Measurements from ENCODE around the gene ACP4. TPM values are rescaled to one million over a fixed set of nuclear protein-coding genes. Genes with fewer than 3 reads are reported as not detected.

ACP4 gene
- total and polyA plus RNA-seq, 2 of the 13 experiments (the other 11 are each of a cell fraction or from before 2014, with no cell fraction given) = 0.08 TPM; not detected in 1

- FAIRE-seq (no peak), DNase-seq (ENCODE audit: low spot score) (no peak), ATAC-seq (peak; percentile 13)
- peaks cover 20 to 27% of the 10 kb centered on the region in 2 experiments; a peak in 4 of 5 replicates for H3K36me3 ChIP-seq (replicated peaks in 1 of 2; ENCODE audit: control insufficient read depth in 1 of 2, insufficient read depth in 2 of 2, low read length in 2 of 2)
- H2AFZ ChIP-seq (ENCODE audit: low read length) = no peak overlapping the region
- H3K4me3 ChIP-seq (replicated peaks in 1 of 3; ENCODE audit: insufficient read depth in 1 of 3, low read depth in 2 of 3, low read length in 3 of 3) = no peak overlapping the region
- no peak overlapping the region for H3K9ac ChIP-seq (ENCODE audit: insufficient read depth, low read depth, low read length)
- peaks cover 29% of the 10 kb centered on the region for H4K20me1 ChIP-seq (ENCODE audit: insufficient read depth, low read length)
- no peak overlapping the region for H3K27ac ChIP-seq (ENCODE audit: extremely low read length, insufficient read depth, low read length)
- peaks cover 2% of the 10 kb centered on the region for H3K79me2 ChIP-seq (ENCODE audit: insufficient read depth, low read length)
- TSS peak; percentile 6 for BruUV-seq (replicated peaks)
- no peaks in the 10 kb centered on the region; a peak in 1 of 5 replicates for H3K27me3 ChIP-seq (ENCODE audit: control insufficient read depth in 1 of 2, insufficient read depth in 2 of 2, low read length in 2 of 2)
- ChIA-PET CTCF (ENCODE audit: low intra/inter-chr PET ratio, low total read pairs) (no interaction called here), POLR2A (interaction anchor here (2.6 kb wide), 1 partner anchor 9 kb away, joined by 27 read pairs; no protein-coding TSS in a partner anchor)
- peaks cover 24% of the 10 kb centered on the region for H3K4me1 ChIP-seq (ENCODE audit: insufficient read depth, low read length)
- intact Hi-C loops (cut with micrococcal nuclease; ENCODE audit: unreplicated experiment) (no loop called here), in situ Hi-C loops (cut with HindIII; ENCODE audit: extremely low pct_ligation_motif_present, low pct_unique_long_range_greater_than_20kb) (loop anchor here (25.0 kb wide), 1 partner anchor 433 kb away; the partner anchor contains the start of gene NAPSA)
- H3K9me3 ChIP-seq (ENCODE audit: low read length) = no peaks in the 10 kb centered on the region
- H3K4me2 ChIP-seq (ENCODE audit: low read depth, low read length) = no peak overlapping the region
- WGBS (ENCODE audit: low lambda C conversion rate) = 80% methylated on average over 8 of the region's 18 CpGs
- TF ChIP-seq ATF5 (CRISPR knock-in tag; IDR thresholded peaks at IDR 0.05; ENCODE audit: low read depth) (0 out of 2 replicates have a peak, but pooled peaks have one; percentile 16), ZFP62 (CRISPR knock-in tag; IDR thresholded peaks at IDR 0.05) (no peak), RBM39 (IDR thresholded peaks at IDR 0.05; ENCODE audit: low read depth, low read length, poor library complexity, severe bottlenecking) (peak; percentile 54), POLR2G (IDR thresholded peaks at IDR 0.05; ENCODE audit: low read depth, low read length) (peak; percentile 85), ZBTB34 (CRISPR knock-in tag; IDR thresholded peaks at IDR 0.05) (peak; percentile 44; the same call in 1 of the 2 replicates), NRL (CRISPR knock-in tag; IDR thresholded peaks at IDR 0.05; ENCODE audit: borderline replicate concordance) (peak; percentile 69; the same call in 1 of the 2 replicates), ZNF761 (CRISPR knock-in tag; conservative IDR thresholded peaks at IDR 0.05) (peak; percentile 17; the same call in 1 of the 2 replicates), ZNF768 (CRISPR knock-in tag; IDR thresholded peaks at IDR 0.05) (peak; percentile 62; the same call in 1 of the 2 replicates), AGO2 (optimal IDR thresholded peaks at IDR 0.05; ENCODE audit: low read depth, low read length) (peak; percentile 100), ZBTB2 (CRISPR knock-in tag; IDR thresholded peaks at IDR 0.05; ENCODE audit: low read depth) (peak; percentile 36; the same call in 1 of the 2 replicates), CTCF (CRISPR knock-in tag; IDR thresholded peaks at IDR 0.05) (peak; percentile 18; the same call in 1 of the 2 replicates), ATF7-NPFF (CRISPR knock-in tag; IDR thresholded peaks at IDR 0.05; ENCODE audit: low read depth) (peak; percentile 71; the same call in 1 of the 2 replicates), RBM22 (optimal IDR thresholded peaks at IDR 0.05; ENCODE audit: low read length) (peak; percentile 95), GFI1 (CRISPR knock-in tag; IDR thresholded peaks at IDR 0.05; ENCODE audit: borderline replicate concordance) (peak; percentile 26; the same call in 1 of the 2 replicates), HNRNPK (IDR thresholded peaks at IDR 0.05; ENCODE audit: low read depth, low read length, poor library complexity, severe bottlenecking) (peak; percentile 16), ZNF350 (CRISPR knock-in tag; IDR thresholded peaks at IDR 0.05; ENCODE audit: borderline replicate concordance, low read depth) (no peak), NCOA2 (CRISPR knock-in tag; IDR thresholded peaks at IDR 0.05) (peak; percentile 10; the same call in 1 of the 2 replicates)
These were observed 4.9 kb downstream of the ACP4 start for GRCh38 chr19:50794876-50795663.

Measured in HepG2 (cell line).